ENCODE results near the gene SNRPE. TPM values are rescaled to one million over a fixed set of nuclear protein-coding genes. Genes with fewer than 3 reads are reported as not detected.

Gene SNRPE
- total RNA-seq, 2 donors from 2014 or later = 86.1 to 146 TPM

GRCh38 chr1:203899869-203900714 lies 38.7 kb downstream of the SNRPE start:
- no peak for DNase-seq
- intact Hi-C loops (cut with DNase I) = no loop called here
- no peak overlapping the region for H3K27ac ChIP-seq
- H3K4me3 ChIP-seq = no peak overlapping the region
- H3K9ac ChIP-seq (ENCODE audit: low read depth in 2 of 2, low read length in 2 of 2) = no peak overlapping the region
- TF ChIP-seq CTCF (IDR thresholded peaks at IDR 0.05) = no peak
- peaks cover 10% of the 10 kb centered on the region for H3K4me1 ChIP-seq
- no peaks in the 10 kb centered on the region for H3K27me3 ChIP-seq
- no peaks in the 10 kb centered on the region for H3K9me3 ChIP-seq
- no peaks in the 10 kb centered on the region for H3K36me3 ChIP-seq

GRCh38 chr1:203901581-203901980 lies 40.2 kb downstream of the SNRPE start:
- TF ChIP-seq CTCF (IDR thresholded peaks at IDR 0.05) = no peak
- no peak overlapping the region for H3K9ac ChIP-seq (ENCODE audit: low read depth in 2 of 2, low read length in 2 of 2)
- DNase-seq = no peak
- no peaks in the 10 kb centered on the region for H3K9me3 ChIP-seq
- no peaks in the 10 kb centered on the region for H3K27me3 ChIP-seq
- H3K4me1 ChIP-seq = peaks cover 10% of the 10 kb centered on the region
- H3K27ac ChIP-seq = no peak overlapping the region
- intact Hi-C loops (cut with DNase I) = no loop called here
- no peaks in the 10 kb centered on the region for H3K36me3 ChIP-seq
- no peak overlapping the region for H3K4me3 ChIP-seq

- H3K9me3 ChIP-seq = no peaks in the 10 kb centered on the region
- no peak overlapping the region for H3K27ac ChIP-seq
- H3K4me3 ChIP-seq = no peak overlapping the region
- DNase-seq = no peak
- intact Hi-C loops (cut with DNase I) = no loop called here
- no peaks in the 10 kb centered on the region for H3K4me1 ChIP-seq
- H3K36me3 ChIP-seq = no peaks in the 10 kb centered on the region
- no peak overlapping the region for H3K9ac ChIP-seq (ENCODE audit: low read depth in 2 of 2, low read length in 2 of 2)
- no peak for TF ChIP-seq CTCF (IDR thresholded peaks at IDR 0.05)
- H3K27me3 ChIP-seq = no peaks in the 10 kb centered on the region
Observed at GRCh38 chr1:203905275-203905674, 43.9 kb downstream of the SNRPE start.

GRCh38 chr1:203906932-203907331 lies 45.5 kb downstream of the SNRPE start:
- no peak overlapping the region for H3K9ac ChIP-seq (ENCODE audit: low read depth in 2 of 2, low read length in 2 of 2)
- no peak for TF ChIP-seq CTCF (IDR thresholded peaks at IDR 0.05)
- H3K27ac ChIP-seq = no peak overlapping the region
- intact Hi-C loops (cut with DNase I) = no loop called here
- H3K36me3 ChIP-seq = no peaks in the 10 kb centered on the region
- DNase-seq = no peak
- no peaks in the 10 kb centered on the region for H3K4me1 ChIP-seq
- H3K4me3 ChIP-seq = no peak overlapping the region
- H3K27me3 ChIP-seq = no peaks in the 10 kb centered on the region
- no peaks in the 10 kb centered on the region for H3K9me3 ChIP-seq

GRCh38 chr1:203907901-203908300 lies 46.5 kb downstream of the SNRPE start:
- Histone ChIP-seq H3K4me3 (no peak overlapping the region), H3K9ac (ENCODE audit: low read depth in 2 of 2, low read length in 2 of 2) (no peak overlapping the region), H3K27me3 (no peaks in the 10 kb centered on the region), H3K36me3 (no peaks in the 10 kb centered on the region), H3K4me1 (no peaks in the 10 kb centered on the region), H3K9me3 (no peaks in the 10 kb centered on the region), H3K27ac (no peak overlapping the region)
- no peak for TF ChIP-seq CTCF (IDR thresholded peaks at IDR 0.05)
- no peak for DNase-seq
- intact Hi-C loops (cut with DNase I) = no loop called here
